ENCODE measurements around the gene NXNL1.
A peak's percentile ranks its signal among the peaks of the same experiment; 100 is the strongest.

NXNL1 gene

DNA sequence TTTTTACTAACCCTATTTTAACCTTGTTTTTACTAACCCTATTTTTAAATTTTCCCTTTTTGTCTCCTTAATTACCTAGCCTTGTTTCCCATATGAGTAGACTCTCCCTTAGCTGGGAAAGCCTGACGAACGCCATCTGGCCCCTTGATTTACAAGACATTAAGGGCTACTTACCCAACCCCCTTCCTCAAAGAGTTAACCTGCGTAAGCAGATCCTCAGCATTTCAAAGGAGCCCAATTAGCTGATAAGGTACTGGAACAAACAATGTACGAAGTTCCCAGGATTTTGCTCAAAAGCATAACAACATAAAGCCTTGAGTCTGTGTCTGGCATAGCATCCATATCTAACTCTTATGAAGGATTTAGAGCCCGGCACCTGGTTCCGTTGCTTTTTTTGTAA is 45.6 kb downstream of the NXNL1 start:
- no peak for DNase-seq

DNA sequence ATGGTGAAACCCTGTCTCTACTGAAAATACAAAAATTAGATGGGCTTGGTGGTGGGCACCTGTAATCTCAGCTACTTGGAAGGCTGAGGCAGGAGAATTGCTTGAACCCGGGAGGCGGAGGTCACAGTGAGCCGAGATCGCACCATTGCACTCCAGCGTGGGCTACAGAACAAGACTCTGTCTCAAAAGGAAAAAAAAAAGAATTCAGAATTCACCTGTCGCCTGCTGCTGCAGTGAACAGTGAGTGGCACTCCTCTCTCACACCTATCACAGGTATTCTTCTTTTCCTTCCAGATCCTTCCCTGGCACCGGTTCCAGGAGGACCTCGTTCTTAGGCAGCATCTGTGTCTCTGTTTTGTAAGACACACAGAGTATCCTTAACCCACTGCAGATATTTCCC is 46.6 kb downstream of the NXNL1 start:
- DNase-seq = no peak

DNA sequence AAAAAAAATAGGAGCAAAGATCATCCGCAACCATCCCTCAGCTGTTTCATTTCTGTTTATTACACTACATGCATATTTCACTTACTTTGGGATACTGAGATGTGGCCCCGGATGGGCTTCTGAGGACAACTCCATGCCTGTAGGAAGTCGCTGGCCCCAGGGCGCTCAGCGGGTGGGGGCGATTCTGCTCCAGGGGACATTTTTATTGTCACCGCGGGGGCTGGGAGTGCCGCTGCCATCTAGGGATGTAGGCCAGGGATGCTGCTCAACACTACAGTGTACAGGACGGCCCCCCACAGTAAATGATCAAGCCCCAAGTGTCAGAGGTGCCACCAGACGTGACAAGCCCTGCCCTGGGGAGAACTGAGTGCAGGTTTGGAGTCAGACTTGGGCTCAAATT is 48.9 kb downstream of the NXNL1 start:
- DNase-seq = no peak

DNA sequence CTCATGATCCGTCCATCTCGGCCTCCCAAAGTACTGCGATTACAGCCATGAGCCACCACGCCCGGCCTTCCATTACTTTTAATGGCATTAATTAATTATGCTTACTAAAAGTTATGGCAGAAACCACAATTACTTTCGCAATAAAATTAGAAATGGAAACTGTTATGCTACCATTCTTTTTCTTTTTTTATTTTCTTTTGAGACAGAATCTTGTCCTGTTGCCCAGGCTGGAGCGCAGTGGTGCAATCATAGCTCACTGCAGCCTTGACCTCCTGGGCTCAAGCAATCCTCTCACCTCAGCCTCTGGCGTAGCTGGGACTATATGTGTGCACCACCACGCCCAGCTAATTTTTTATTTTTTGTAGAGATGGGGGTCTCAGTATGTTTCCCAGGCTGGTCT is 50.7 kb downstream of the NXNL1 start:
- no peak for DNase-seq

DNA sequence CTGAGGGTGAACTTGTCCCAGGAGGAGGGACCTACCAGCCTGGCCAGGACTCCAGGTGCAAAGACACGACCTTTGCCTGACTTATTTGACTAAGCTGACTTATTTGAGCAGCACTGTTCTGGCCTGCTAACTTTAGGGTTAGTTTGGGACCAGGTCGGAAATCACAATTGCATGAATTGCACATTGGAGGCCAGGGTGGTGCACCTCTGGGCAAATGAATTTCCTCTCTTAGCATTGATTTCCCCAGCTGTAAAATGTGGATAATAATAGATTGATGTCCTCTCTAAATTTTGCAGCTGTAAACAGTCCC is 53.9 kb downstream of the NXNL1 start:
- no peak for DNase-seq

DNA sequence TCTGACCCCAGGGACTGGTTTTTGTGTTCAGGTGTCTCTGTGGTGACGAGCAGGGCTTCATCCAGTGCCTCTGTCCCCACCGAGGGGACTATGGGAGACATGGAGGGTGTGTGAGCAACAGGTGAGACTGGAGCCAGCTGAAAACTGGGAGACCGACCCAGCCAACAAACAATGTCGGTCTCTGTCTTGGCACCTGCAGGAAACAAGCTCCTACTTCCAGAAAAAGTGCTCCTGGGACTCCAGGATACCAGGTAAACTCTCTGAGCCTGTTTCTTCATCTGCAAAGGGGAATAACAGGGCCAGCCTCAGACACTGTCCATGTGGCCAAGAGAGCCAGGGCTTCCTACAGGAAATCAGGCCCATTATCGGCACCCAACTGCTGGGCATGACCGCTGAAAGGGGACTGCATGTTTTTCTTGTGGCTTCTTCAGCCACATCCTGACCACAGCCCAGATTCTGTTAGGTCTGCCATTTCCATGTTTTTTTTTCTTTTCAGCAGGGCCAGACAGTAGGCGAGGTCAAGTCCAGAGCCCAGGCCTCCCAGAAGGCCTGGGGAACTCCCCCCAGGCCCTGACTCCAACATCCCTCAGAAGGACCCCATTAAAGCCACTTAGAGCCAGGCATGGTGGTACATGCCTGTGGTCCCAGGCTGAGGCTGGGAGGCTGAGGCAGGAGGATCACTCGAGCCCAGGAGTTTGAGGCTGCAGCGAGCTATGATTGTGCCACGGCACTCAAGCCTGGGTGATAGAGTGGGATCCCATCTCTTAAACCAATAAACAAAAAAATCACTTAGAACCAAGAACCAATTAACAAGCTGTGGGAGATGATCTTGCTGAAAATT is 54.5 kb downstream of the NXNL1 start:
- peak in 1 of 2 experiments; percentile 55 for DNase-seq
